CD4-positive, alpha-beta memory T cell (primary cell): Measurements from ENCODE around the gene TPPP3. TPM values are rescaled to one million over a fixed set of nuclear protein-coding genes. Genes with fewer than 3 reads are reported as not detected.

Experiments
- CTCF ChIA-PET: fragments of 350-600 bp; sonication (Branson Sonifier 250); formaldehyde crosslinking; loops from one replicate; lab custom pipeline; 2021; ENCODE audit warnings: inconsistent platforms; ENCODE audit not compliant: partially characterized antibody; lab: Charles Lee
- POLR2A ChIA-PET: fragments of 350-600 bp; sonication (Branson Sonifier 250); formaldehyde crosslinking; loops from one replicate; lab custom pipeline; 2021; ENCODE audit not compliant: partially characterized antibody; lab: Charles Lee
- DNase-seq, 5 donors: peaks; one replicate each; pipeline versions ENCODE4 v3.0.0 to v3.0.0-alpha.2; 2020 to 2022; ENCODE audit warnings: mixed read lengths in 1 of 5
- H3K27ac ChIP-seq: one replicate; pipeline ENCODE4 v1.7.0; 2013; ENCODE audit warnings: low read depth, low read length
- H3K27me3 ChIP-seq: 2 replicates; pipeline ENCODE4 v1.7.0; 2013; ENCODE audit warnings: mild to moderate bottlenecking, low read length, moderate library complexity; ENCODE audit not compliant: insufficient read depth
- H3K36me3 ChIP-seq: 2 replicates; pipeline ENCODE4 v1.7.0; 2013; ENCODE audit warnings: mild to moderate bottlenecking, low read length, moderate library complexity; ENCODE audit not compliant: insufficient read depth
- H3K4me1 ChIP-seq: 2 replicates; pipeline ENCODE4 v1.7.0; 2013; ENCODE audit warnings: mild to moderate bottlenecking, low read length, moderate library complexity; ENCODE audit not compliant: insufficient read depth
- H3K4me3 ChIP-seq, 2 donors: one replicate each; pipeline ENCODE4 v1.7.0; 2013; ENCODE audit warnings: low read length in 2 of 2, mild to moderate bottlenecking in 1 of 2
- H3K9me3 ChIP-seq, 2 donors: one replicate each; pipeline ENCODE4 v1.7.0; 2013; ENCODE audit warnings: low read length in 2 of 2, control low read depth in 1 of 2; ENCODE audit not compliant: control insufficient read depth in 1 of 2
- H3K27ac Mint-ChIP-seq, 7 donors: one replicate each; pipeline ENCODE4 v1.8.0; 2020 to 2021; ENCODE audit warnings: mixed read lengths in 7 of 7, mild to moderate bottlenecking in 6 of 7, inconsistent platforms in 3 of 7, moderate library complexity in 3 of 7
- H3K27me3 Mint-ChIP-seq, 2 donors: one replicate each; pipeline ENCODE4 v1.8.0; 2020 to 2021; ENCODE audit warnings: mixed read lengths in 2 of 2
- H3K36me3 Mint-ChIP-seq, 2 donors: one replicate each; pipeline ENCODE4 v1.8.0; 2020 to 2021; ENCODE audit warnings: mixed read lengths in 2 of 2, inconsistent platforms in 1 of 2, mild to moderate bottlenecking in 1 of 2
- H3K4me1 Mint-ChIP-seq, 4 donors: one replicate each; pipeline ENCODE4 v1.8.0; 2020 to 2021; ENCODE audit warnings: mixed read lengths in 4 of 4, mild to moderate bottlenecking in 1 of 4
- H3K4me3 Mint-ChIP-seq, 8 donors: one replicate each; pipeline ENCODE4 v1.8.0; 2020 to 2021; ENCODE audit warnings: mixed read lengths in 8 of 8, mild to moderate bottlenecking in 7 of 8, moderate library complexity in 6 of 8, inconsistent platforms in 3 of 8
- H3K9me3 Mint-ChIP-seq, 8 donors: one replicate each; pipeline ENCODE4 v1.8.0; 2020 to 2021; ENCODE audit warnings: mixed read lengths in 8 of 8, mild to moderate bottlenecking in 5 of 8, inconsistent platforms in 3 of 8, moderate library complexity in 1 of 8
- intact Hi-C: fragments of 100-400 bp; cut with micrococcal nuclease; formaldehyde crosslinking; loops from one replicate; pipeline ENCODE4 v1.15.1; 2023
- polyA plus RNA-seq, 2 donors: library from polyadenylated mRNA; unstranded; fragments of 300-500 nt; fragmentation: Illumina TruSeq; gene quantifications; one replicate each; pipeline ENCODE4 v1.2.3, GENCODE V29; 2021
- total RNA-seq, 2 experiments: library from RNA; stranded (reverse); gene quantifications; one replicate each; pipeline ENCODE4 v1.2.3, GENCODE V29; 2021

Gene TPPP3
- total and polyA plus RNA-seq, 4 experiments from 2014 or later, result not detected

DNA sequence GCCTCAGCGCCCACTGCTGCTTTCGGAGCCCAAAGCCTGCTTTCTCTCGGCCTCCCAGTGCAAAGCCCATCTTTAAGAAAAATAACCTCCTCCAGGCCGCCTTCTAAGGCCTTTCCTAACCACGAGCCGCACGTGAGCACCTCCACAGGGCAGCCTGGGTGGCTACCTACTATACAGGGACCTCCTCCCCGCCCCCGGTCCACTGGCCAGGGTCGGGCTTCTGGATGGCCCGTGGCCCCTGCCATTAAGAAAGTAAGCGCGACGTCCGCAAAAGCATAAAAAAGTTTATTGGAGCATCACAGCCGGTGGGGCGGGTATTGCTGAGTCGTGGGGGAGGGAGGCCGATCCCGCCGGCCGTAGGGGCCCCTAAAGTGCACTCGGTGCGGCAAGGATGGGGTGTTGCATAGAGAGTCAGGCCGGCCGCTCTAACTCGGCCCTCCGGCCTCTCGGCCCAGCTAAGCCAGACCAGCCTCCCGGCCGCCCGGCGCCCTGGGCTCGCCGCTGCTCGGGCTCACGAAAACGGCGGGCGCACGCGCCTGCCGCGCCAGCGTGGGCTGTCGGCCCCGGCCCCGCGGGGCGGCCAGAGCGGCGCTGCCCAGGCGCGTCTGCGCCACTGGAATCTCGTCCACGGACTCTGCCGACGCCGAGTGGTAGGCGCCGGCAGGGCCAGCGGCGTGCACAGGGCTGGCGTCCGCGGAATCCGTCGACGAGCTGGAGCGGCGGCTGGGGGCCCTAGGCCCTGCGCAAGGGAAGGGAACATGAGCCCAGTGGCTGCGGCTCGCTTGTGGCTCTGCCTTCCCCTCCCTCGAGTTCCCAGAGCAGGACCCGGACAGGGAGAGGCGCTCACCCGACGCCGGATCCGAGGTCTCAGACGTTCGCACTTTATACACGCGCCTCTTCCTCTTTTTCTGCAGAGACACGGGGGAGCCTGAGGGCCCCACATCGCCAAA lies 1.1 kb upstream of the TPPP3 start:
- no peak overlapping the region for H3K27ac ChIP-seq
- intact Hi-C loops, result loop anchor here (5.0 kb wide), 1 partner anchor 117 kb away; the partner anchor contains the start of gene PLEKHG4
- DNase-seq, result peak in 2 of 5 donors; percentile 9 to 10

DNA sequence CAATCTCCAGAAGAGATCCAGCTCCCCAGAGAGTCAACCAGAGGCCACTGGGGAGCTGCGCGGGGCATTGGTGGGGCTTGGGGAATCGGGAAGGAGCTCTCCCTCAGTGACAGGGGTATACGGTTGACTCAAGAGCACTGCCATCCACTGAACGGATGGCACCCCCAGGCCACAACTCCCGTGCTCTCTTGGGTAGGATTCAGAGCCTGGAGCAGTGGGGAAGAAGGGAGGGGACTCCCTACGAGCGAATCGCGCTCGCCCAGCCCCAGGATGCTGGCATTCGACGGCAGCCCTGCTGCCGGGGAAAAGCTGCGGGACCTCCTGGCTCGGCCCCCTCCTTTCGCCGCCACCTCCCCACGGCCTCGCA lies 473 bp upstream of the TPPP3 start:
- CTCF ChIA-PET, result interaction anchor here (1.1 kb wide), 1 partner anchor 87 kb away, joined by 3 read pairs; the partner anchor contains the start of gene ATP6V0D1
- H3K4me1 Mint-ChIP-seq, result peaks cover 2 to 9% (median 5%) of the 10 kb centered on the region in 4 donors

More for the DNA sequence above, 1.1 kb upstream of the TPPP3 start:
- Histone ChIP-seq H3K27me3 (peaks cover 18% of the 10 kb centered on the region), H3K36me3 (no peaks in the 10 kb centered on the region), H3K4me3 (no peak overlapping the region), H3K4me1 (peaks cover 15% of the 10 kb centered on the region), H3K9me3 (no peaks in the 10 kb centered on the region)
- H3K4me3 Mint-ChIP-seq, result peak overlapping the region; percentile 48 to 81 (median 68)
- H3K4me1 Mint-ChIP-seq, result peaks cover 2 to 9% (median 5%) of the 10 kb centered on the region in 4 donors
- peaks cover 0 to 1% (median 0%) of the 10 kb centered on the region in 8 donors for H3K9me3 Mint-ChIP-seq
- no peaks in the 10 kb centered on the region for H3K36me3 Mint-ChIP-seq
- CTCF ChIA-PET, result interaction anchor here (1.1 kb wide), 1 partner anchor 87 kb away, joined by 3 read pairs; the partner anchor contains the start of gene ATP6V0D1
- H3K27ac Mint-ChIP-seq, result peak overlapping the region in 1 of 7 donors; percentile 79
- POLR2A ChIA-PET, result no interaction called here
- H3K27me3 Mint-ChIP-seq, result peaks cover 14 to 24% of the 10 kb centered on the region in 2 donors

DNA sequence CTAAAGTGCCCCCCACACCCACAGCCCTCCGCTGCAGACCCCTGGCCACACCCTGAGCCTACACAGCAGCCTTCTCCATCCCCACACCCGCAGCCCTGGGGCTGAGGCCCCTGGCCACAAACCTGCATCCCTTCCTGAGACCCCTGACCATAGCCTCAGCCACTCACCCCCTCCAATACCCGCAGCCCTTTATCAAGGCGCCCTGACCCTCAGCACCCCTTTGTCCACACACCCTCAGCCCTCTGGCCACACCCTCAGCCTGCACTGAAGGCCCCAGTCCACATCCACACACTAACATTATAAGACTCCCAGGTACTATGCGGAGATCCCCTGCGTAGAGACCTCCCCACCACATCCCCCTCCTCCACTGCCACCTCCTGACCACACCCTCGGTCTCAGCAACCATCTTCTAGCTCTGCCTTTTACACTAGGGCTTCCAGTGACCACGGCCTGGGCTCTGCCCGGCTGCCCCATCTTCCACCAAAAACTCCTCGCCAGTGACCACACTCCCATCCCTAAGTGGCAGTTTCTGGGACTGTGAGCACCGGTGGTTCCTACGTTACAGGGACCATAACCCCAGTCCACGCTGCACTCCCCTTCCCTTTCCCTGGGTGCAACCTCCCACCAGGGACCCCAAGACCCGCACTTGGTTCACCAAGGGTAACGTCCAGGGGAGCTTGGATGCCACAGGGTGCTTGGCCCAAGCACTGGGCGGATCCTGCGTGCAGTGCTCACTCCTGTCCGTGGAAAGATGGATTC lies 818 bp downstream of the TPPP3 start:
- Histone ChIP-seq H3K27me3 (peaks cover 18% of the 10 kb centered on the region), H3K9me3 (no peaks in the 10 kb centered on the region), H3K4me1 (peaks cover 15% of the 10 kb centered on the region), H3K4me3 (no peak overlapping the region), H3K27ac (no peak overlapping the region), H3K36me3 (no peaks in the 10 kb centered on the region)
- Mint-ChIP-seq H3K4me1 (peaks cover 2 to 9% (median 5%) of the 10 kb centered on the region in 4 donors), H3K4me3 (peak overlapping the region in 1 of 8 donors; percentile 33), H3K27ac (peak overlapping the region in 1 of 7 donors; percentile 41), H3K27me3 (peaks cover 12 to 24% of the 10 kb centered on the region in 2 donors), H3K9me3 (no peaks in the 10 kb centered on the region), H3K36me3 (no peaks in the 10 kb centered on the region)
- DNase-seq, result no peak
- intact Hi-C loops, result no loop called here
- POLR2A ChIA-PET, result no interaction called here
- CTCF ChIA-PET, result no interaction called here

More for the DNA sequence above, 473 bp upstream of the TPPP3 start:
- peak in 1 of 5 donors; percentile 7 for DNase-seq
- H3K36me3 Mint-ChIP-seq, result no peaks in the 10 kb centered on the region
- peak overlapping the region in 1 of 2 donors; percentile 18 for H3K4me3 ChIP-seq
- peaks cover 0 to 1% (median 0%) of the 10 kb centered on the region in 8 donors for H3K9me3 Mint-ChIP-seq
- peak overlapping the region; percentile 48 to 81 (median 68) for H3K4me3 Mint-ChIP-seq
- POLR2A ChIA-PET, result no interaction called here
- no peaks in the 10 kb centered on the region for H3K9me3 ChIP-seq
- intact Hi-C loops, result no loop called here
- peaks cover 15% of the 10 kb centered on the region for H3K4me1 ChIP-seq
- peaks cover 14 to 24% of the 10 kb centered on the region in 2 donors for H3K27me3 Mint-ChIP-seq
- H3K27me3 ChIP-seq, result peaks cover 18% of the 10 kb centered on the region
- H3K27ac Mint-ChIP-seq, result peak overlapping the region in 1 of 7 donors; percentile 79
- no peaks in the 10 kb centered on the region for H3K36me3 ChIP-seq
- no peak overlapping the region for H3K27ac ChIP-seq

DNA sequence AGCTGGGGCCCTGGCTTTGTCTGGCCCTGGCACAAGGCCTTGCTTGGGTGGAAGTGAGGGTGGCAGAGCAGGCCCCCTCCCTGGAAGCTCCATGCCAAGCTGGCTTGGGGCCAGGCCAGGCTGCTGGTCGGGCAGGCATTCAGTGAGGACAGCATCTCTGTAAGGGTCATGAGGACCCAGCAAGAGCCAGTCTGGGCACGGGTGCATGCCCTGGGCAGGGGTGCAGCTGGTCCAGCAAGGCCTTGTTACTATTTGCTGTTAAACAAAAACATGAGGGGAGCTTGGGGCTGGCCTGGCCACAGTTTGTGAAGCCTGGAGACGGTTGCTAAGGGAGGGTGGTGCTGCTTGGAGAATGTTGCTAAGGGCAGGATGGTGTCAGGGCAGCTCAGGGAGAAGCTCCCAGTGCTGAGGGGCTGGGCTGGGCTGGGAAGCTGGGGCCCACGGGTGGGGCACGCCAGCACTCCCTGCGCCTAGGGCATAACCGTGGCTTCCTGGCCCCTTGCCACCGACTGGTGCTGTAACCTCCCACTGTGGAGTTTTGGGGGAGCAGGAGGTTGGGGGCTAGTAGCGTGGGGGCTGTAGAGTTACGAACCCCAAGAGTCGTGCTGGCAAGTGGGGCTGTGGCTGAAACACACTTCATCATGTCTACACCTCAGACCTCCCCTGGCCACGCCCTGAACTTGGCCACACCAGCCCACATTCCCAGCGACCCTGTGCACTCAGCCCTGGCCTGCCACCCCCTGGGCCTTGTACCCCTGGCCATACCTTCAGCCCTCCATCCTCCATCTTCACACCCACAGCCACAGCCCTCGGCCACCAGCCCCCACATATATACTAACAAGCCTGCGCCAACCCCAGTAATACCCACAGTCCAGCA lies 1.6 kb downstream of the TPPP3 start:
- H3K4me3 Mint-ChIP-seq, result peak overlapping the region in 1 of 8 donors; percentile 53
- no peak for DNase-seq
- peaks cover 15% of the 10 kb centered on the region for H3K4me1 ChIP-seq
- no peaks in the 10 kb centered on the region for H3K9me3 ChIP-seq
- H3K27me3 ChIP-seq, result peaks cover 18% of the 10 kb centered on the region
- ChIA-PET CTCF (no interaction called here), POLR2A (no interaction called here)
- no peak overlapping the region for H3K27ac ChIP-seq
- intact Hi-C loops, result no loop called here
- H3K36me3 ChIP-seq, result no peaks in the 10 kb centered on the region
- no peak overlapping the region for H3K4me3 ChIP-seq
- no peak overlapping the region for H3K27ac Mint-ChIP-seq
- H3K36me3 Mint-ChIP-seq, result no peaks in the 10 kb centered on the region
- H3K4me1 Mint-ChIP-seq, result peaks cover 2 to 9% (median 5%) of the 10 kb centered on the region in 4 donors
- no peaks in the 10 kb centered on the region for H3K9me3 Mint-ChIP-seq
- H3K27me3 Mint-ChIP-seq, result peaks cover 12 to 20% of the 10 kb centered on the region in 2 donors

GRCh38 chr16:67390816-67391423 lies 2.4 kb downstream of the TPPP3 start:
- Histone ChIP-seq H3K4me1 (peaks cover 15% of the 10 kb centered on the region), H3K27ac (no peak overlapping the region), H3K36me3 (no peaks in the 10 kb centered on the region), H3K4me3 (no peak overlapping the region), H3K27me3 (peaks cover 18% of the 10 kb centered on the region), H3K9me3 (no peaks in the 10 kb centered on the region)
- ChIA-PET POLR2A (no interaction called here), CTCF (no interaction called here)
- no peak overlapping the region for H3K27ac Mint-ChIP-seq
- no peaks in the 10 kb centered on the region for H3K36me3 Mint-ChIP-seq
- H3K9me3 Mint-ChIP-seq, result no peaks in the 10 kb centered on the region
- no peak for DNase-seq
- no peak overlapping the region for H3K4me3 Mint-ChIP-seq
- H3K27me3 Mint-ChIP-seq, result peaks cover 11 to 20% of the 10 kb centered on the region in 2 donors
- H3K4me1 Mint-ChIP-seq, result peaks cover 2 to 9% (median 5%) of the 10 kb centered on the region in 4 donors
- intact Hi-C loops, result no loop called here
